ENCODE measurements around the gene SLC2A13. TPM values are rescaled to one million over a fixed set of nuclear protein-coding genes. Genes with fewer than 3 reads are reported as not detected.

SLC2A13 gene
- total RNA-seq, 1 experiment from 2014 or later = 12.1 TPM

GRCh38 chr12:39772821-39773259 is 333.0 kb downstream of the SLC2A13 start:
- no peak for DNase-seq (ENCODE audit: low read depth, low spot score)
- in situ Hi-C loops (cut with HindIII; ENCODE audit: low pct_unique_long_range_greater_than_20kb, low sequenced_read_pairs) = no loop called here
- no peaks in the 10 kb centered on the region for H3K4me1 ChIP-seq (ENCODE audit: control insufficient read depth, insufficient read depth, low read length)
- H3K4me3 ChIP-seq (ENCODE audit: low read depth in 2 of 2, low read length in 2 of 2) = no peak overlapping the region
- intact Hi-C loops (cut with micrococcal nuclease; ENCODE audit: unreplicated experiment) = no loop called here
- H3K27me3 ChIP-seq (ENCODE audit: control insufficient read depth, insufficient read depth, low read length) = no peaks in the 10 kb centered on the region
- no peak for ATAC-seq
- no peaks in the 10 kb centered on the region for H3K9me3 ChIP-seq (ENCODE audit: control insufficient read depth, insufficient read depth, low read depth, low read length)
- TF ChIP-seq, protein P1, sequence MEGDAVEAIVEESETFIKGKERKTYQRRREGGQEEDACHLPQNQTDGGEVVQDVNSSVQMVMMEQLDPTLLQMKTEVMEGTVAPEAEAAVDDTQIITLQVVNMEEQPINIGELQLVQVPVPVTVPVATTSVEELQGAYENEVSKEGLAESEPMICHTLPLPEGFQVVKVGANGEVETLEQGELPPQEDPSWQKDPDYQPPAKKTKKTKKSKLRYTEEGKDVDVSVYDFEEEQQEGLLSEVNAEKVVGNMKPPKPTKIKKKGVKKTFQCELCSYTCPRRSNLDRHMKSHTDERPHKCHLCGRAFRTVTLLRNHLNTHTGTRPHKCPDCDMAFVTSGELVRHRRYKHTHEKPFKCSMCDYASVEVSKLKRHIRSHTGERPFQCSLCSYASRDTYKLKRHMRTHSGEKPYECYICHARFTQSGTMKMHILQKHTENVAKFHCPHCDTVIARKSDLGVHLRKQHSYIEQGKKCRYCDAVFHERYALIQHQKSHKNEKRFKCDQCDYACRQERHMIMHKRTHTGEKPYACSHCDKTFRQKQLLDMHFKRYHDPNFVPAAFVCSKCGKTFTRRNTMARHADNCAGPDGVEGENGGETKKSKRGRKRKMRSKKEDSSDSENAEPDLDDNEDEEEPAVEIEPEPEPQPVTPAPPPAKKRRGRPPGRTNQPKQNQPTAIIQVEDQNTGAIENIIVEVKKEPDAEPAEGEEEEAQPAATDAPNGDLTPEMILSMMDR (IDR thresholded peaks at IDR 0.05) = no peak
- no peak for TF ChIP-seq POLR2AphosphoS5 (IDR thresholded peaks at IDR 0.05; ENCODE audit: low read depth, low read length)
- no peak for TF ChIP-seq TCF7L2 (IDR thresholded peaks at IDR 0.05; ENCODE audit: low read depth, low read length)
- TF ChIP-seq REST (IDR thresholded peaks at IDR 0.05; ENCODE audit: insufficient read depth in 1 of 2, low read depth in 2 of 2, low read length in 1 of 2) = no peak
- TF ChIP-seq SIN3A (IDR thresholded peaks at IDR 0.05; ENCODE audit: borderline replicate concordance, insufficient read depth, low read depth, low read length) = no peak
- no peaks in the 10 kb centered on the region for H3K36me3 ChIP-seq (ENCODE audit: control insufficient read depth, insufficient read depth, low read length)
- ChIA-PET POLR2A (no interaction called here), CTCF (no interaction called here)
- H3K27ac ChIP-seq (ENCODE audit: low read length) = no peak overlapping the region
- BruUV-seq (replicated peaks) = no TSS peak

DNA sequence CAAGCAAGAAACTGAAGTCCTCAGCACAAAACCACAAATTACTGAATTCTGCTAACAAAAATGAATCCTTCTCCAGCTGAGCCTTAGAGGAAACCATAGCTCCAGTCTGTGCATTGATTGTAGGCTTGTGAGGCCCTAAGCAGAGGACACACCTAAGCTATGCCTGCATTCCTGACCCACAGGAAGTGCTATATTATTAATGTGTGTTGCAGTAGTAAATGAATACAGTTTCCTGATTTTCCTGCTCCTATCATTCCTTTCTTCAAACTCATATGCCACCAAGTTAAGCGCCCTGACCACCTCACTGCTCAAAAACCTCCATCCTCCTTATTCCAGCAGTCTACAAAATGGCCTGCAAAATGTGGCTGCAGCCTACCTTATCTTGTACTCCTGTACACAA is 334.4 kb downstream of the SLC2A13 start:
- no TSS peak for BruUV-seq (replicated peaks)
- no peaks in the 10 kb centered on the region for H3K4me1 ChIP-seq (ENCODE audit: control insufficient read depth, insufficient read depth, low read length)
- intact Hi-C loops (cut with micrococcal nuclease; ENCODE audit: unreplicated experiment) (no loop called here), in situ Hi-C loops (cut with HindIII; ENCODE audit: low pct_unique_long_range_greater_than_20kb, low sequenced_read_pairs) (no loop called here)
- no peak for ATAC-seq
- DNase-seq (ENCODE audit: low read depth, low spot score) = no peak
- no peaks in the 10 kb centered on the region for H3K36me3 ChIP-seq (ENCODE audit: control insufficient read depth, insufficient read depth, low read length)
- H3K27me3 ChIP-seq (ENCODE audit: control insufficient read depth, insufficient read depth, low read length) = no peaks in the 10 kb centered on the region
- TF ChIP-seq, protein P1 (IDR thresholded peaks at IDR 0.05) = no peak
- no peak for TF ChIP-seq TCF7L2 (IDR thresholded peaks at IDR 0.05; ENCODE audit: low read depth, low read length)
- no peak for TF ChIP-seq REST (IDR thresholded peaks at IDR 0.05; ENCODE audit: insufficient read depth in 1 of 2, low read depth in 2 of 2, low read length in 1 of 2)
- TF ChIP-seq SIN3A (IDR thresholded peaks at IDR 0.05; ENCODE audit: borderline replicate concordance, insufficient read depth, low read depth, low read length) = no peak
- TF ChIP-seq POLR2AphosphoS5 (IDR thresholded peaks at IDR 0.05; ENCODE audit: low read depth, low read length) = no peak
- ChIA-PET POLR2A (no interaction called here), CTCF (no interaction called here)
- H3K27ac ChIP-seq (ENCODE audit: low read length) = no peak overlapping the region
- no peaks in the 10 kb centered on the region for H3K9me3 ChIP-seq (ENCODE audit: control insufficient read depth, insufficient read depth, low read depth, low read length)
- no peak overlapping the region for H3K4me3 ChIP-seq (ENCODE audit: low read depth in 2 of 2, low read length in 2 of 2)
